ENCODE data around the gene NFATC4. TPM values are rescaled to one million over a fixed set of nuclear protein-coding genes. Genes with fewer than 3 reads are reported as not detected.

The NFATC4 gene
- total and polyA plus RNA-seq, 2 experiments from 2014 or later, result 20.9 to 26.6 TPM

DNA sequence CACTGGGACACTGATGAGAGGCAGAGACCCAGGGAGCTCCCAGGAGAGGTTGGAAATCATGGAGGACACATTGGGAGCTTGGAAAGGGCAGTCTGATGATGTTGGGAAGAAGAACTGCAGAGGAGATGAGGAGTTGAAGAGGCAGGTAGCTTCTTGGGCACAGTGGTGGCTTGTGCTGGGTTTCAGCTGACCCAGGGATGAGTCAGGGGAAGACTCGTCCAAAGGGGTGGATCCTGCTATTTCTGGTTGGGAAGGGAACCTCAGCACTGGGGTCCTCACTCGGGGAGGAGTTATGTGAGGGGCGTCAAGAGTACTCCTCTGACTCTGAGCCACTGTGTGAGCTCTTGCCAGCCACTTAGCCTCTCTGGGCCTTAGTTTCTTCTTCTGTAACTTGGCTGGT, 44.6 kb upstream of the NFATC4 start:
- H3K4me1 Mint-ChIP-seq, result peaks cover 2% of the 10 kb centered on the region; the same call in 1 of the 3 replicates
- no peaks in the 10 kb centered on the region; the same call in 2 of the 3 replicates for H3K36me3 Mint-ChIP-seq (ENCODE audit: low read depth)
- H3K27me3 Mint-ChIP-seq (ENCODE audit: insufficient read depth, low read depth, poor library complexity), result peaks cover 19% of the 10 kb centered on the region
- H4K20me1 ChIP-seq (replicated peaks; ENCODE audit: insufficient read depth), result no peaks in the 10 kb centered on the region
- no peaks in the 10 kb centered on the region for H3K36me3 ChIP-seq (ENCODE audit: insufficient read depth)
- no peaks in the 10 kb centered on the region for H3K4me1 ChIP-seq (ENCODE audit: insufficient read depth)
- no peak overlapping the region for H3K4me3 Mint-ChIP-seq
- H3K27me3 ChIP-seq (ENCODE audit: insufficient read depth), result peaks cover 33% of the 10 kb centered on the region
- no peak overlapping the region for H3K4me2 ChIP-seq
- no peaks in the 10 kb centered on the region for H3F3A ChIP-seq (replicated peaks; ENCODE audit: low read depth)
- no peak for ATAC-seq
- H3K27ac ChIP-seq (ENCODE audit: low read depth), result no peak overlapping the region
- no peaks in the 10 kb centered on the region for H3K79me2 ChIP-seq (replicated peaks; ENCODE audit: insufficient read depth)
- H2AFZ ChIP-seq, result no peak overlapping the region
- DNase-seq (ENCODE audit: low spot score), result no peak
- TF ChIP-seq, protein P1, sequence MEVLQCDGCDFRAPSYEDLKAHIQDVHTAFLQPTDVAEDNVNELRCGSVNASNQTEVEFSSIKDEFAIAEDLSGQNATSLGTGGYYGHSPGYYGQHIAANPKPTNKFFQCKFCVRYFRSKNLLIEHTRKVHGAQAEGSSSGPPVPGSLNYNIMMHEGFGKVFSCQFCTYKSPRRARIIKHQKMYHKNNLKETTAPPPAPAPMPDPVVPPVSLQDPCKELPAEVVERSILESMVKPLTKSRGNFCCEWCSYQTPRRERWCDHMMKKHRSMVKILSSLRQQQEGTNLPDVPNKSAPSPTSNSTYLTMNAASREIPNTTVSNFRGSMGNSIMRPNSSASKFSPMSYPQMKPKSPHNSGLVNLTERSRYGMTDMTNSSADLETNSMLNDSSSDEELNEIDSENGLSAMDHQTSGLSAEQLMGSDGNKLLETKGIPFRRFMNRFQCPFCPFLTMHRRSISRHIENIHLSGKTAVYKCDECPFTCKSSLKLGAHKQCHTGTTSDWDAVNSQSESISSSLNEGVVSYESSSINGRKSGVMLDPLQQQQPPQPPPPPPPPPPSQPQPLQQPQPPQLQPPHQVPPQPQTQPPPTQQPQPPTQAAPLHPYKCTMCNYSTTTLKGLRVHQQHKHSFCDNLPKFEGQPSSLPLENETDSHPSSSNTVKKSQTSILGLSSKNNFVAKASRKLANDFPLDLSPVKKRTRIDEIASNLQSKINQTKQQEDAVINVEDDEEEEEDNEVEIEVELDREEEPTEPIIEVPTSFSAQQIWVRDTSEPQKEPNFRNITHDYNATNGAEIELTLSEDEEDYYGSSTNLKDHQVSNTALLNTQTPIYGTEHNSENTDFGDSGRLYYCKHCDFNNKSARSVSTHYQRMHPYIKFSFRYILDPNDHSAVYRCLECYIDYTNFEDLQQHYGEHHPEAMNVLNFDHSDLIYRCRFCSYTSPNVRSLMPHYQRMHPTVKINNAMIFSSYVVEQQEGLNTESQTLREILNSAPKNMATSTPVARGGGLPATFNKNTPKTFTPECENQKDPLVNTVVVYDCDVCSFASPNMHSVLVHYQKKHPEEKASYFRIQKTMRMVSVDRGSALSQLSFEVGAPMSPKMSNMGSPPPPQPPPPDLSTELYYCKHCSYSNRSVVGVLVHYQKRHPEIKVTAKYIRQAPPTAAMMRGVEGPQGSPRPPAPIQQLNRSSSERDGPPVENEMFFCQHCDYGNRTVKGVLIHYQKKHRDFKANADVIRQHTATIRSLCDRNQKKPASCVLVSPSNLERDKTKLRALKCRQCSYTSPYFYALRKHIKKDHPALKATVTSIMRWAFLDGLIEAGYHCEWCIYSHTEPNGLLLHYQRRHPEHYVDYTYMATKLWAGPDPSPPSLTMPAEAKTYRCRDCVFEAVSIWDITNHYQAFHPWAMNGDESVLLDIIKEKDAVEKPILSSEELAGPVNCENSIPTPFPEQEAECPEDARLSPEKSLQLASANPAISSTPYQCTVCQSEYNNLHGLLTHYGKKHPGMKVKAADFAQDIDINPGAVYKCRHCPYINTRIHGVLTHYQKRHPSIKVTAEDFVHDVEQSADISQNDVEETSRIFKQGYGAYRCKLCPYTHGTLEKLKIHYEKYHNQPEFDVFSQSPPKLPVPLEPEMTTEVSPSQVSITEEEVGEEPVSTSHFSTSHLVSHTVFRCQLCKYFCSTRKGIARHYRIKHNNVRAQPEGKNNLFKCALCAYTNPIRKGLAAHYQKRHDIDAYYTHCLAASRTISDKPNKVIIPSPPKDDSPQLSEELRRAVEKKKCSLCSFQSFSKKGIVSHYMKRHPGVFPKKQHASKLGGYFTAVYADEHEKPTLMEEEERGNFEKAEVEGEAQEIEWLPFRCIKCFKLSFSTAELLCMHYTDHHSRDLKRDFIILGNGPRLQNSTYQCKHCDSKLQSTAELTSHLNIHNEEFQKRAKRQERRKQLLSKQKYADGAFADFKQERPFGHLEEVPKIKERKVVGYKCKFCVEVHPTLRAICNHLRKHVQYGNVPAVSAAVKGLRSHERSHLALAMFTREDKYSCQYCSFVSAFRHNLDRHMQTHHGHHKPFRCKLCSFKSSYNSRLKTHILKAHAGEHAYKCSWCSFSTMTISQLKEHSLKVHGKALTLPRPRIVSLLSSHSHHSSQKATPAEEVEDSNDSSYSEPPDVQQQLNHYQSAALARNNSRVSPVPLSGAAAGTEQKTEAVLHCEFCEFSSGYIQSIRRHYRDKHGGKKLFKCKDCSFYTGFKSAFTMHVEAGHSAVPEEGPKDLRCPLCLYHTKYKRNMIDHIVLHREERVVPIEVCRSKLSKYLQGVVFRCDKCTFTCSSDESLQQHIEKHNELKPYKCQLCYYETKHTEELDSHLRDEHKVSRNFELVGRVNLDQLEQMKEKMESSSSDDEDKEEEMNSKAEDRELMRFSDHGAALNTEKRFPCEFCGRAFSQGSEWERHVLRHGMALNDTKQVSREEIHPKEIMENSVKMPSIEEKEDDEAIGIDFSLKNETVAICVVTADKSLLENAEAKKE (CRISPR knock-in tag; IDR thresholded peaks at IDR 0.05), result no peak
- TF ChIP-seq NANOG (IDR thresholded peaks at IDR 0.05; ENCODE audit: borderline replicate concordance), result no peak
- no peak for TF ChIP-seq JUNB (IDR thresholded peaks at IDR 0.05; ENCODE audit: unreplicated experiment)
- TF ChIP-seq, protein P2, sequence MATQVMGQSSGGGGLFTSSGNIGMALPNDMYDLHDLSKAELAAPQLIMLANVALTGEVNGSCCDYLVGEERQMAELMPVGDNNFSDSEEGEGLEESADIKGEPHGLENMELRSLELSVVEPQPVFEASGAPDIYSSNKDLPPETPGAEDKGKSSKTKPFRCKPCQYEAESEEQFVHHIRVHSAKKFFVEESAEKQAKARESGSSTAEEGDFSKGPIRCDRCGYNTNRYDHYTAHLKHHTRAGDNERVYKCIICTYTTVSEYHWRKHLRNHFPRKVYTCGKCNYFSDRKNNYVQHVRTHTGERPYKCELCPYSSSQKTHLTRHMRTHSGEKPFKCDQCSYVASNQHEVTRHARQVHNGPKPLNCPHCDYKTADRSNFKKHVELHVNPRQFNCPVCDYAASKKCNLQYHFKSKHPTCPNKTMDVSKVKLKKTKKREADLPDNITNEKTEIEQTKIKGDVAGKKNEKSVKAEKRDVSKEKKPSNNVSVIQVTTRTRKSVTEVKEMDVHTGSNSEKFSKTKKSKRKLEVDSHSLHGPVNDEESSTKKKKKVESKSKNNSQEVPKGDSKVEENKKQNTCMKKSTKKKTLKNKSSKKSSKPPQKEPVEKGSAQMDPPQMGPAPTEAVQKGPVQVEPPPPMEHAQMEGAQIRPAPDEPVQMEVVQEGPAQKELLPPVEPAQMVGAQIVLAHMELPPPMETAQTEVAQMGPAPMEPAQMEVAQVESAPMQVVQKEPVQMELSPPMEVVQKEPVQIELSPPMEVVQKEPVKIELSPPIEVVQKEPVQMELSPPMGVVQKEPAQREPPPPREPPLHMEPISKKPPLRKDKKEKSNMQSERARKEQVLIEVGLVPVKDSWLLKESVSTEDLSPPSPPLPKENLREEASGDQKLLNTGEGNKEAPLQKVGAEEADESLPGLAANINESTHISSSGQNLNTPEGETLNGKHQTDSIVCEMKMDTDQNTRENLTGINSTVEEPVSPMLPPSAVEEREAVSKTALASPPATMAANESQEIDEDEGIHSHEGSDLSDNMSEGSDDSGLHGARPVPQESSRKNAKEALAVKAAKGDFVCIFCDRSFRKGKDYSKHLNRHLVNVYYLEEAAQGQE (IDR thresholded peaks at IDR 0.05; ENCODE audit: unreplicated experiment), result no peak
- no peak for TF ChIP-seq POLR2AphosphoS5 (IDR thresholded peaks at IDR 0.05; ENCODE audit: low read depth)
- TF ChIP-seq, protein P3, sequence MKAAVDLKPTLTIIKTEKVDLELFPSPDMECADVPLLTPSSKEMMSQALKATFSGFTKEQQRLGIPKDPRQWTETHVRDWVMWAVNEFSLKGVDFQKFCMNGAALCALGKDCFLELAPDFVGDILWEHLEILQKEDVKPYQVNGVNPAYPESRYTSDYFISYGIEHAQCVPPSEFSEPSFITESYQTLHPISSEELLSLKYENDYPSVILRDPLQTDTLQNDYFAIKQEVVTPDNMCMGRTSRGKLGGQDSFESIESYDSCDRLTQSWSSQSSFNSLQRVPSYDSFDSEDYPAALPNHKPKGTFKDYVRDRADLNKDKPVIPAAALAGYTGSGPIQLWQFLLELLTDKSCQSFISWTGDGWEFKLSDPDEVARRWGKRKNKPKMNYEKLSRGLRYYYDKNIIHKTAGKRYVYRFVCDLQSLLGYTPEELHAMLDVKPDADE (IDR thresholded peaks at IDR 0.05), result no peak
- no peak for TF ChIP-seq EZH2 (IDR thresholded peaks at IDR 0.05; ENCODE audit: low read depth, unreplicated experiment)
- no peaks in the 10 kb centered on the region for H3K9me3 Mint-ChIP-seq
- no peak overlapping the region for H3K27ac Mint-ChIP-seq
- no peak overlapping the region for H3K4me3 ChIP-seq
- no peaks in the 10 kb centered on the region for H3K9me2 ChIP-seq (ENCODE audit: insufficient read depth)

Data from GM23338 (cell line).